Motor neuron (in vitro differentiated cells): ENCODE measurements around the gene ATF7IP2. TPM values are rescaled to one million over a fixed set of nuclear protein-coding genes. Genes with fewer than 3 reads are reported as not detected.
"Not testable (repeated sequence)": the region's sequence is repeated elsewhere in the genome, so short reads cannot be mapped to it uniquely, and the experiment has no call there.

ENCODE experiments used
- ATAC-seq, 8 experiments: fragments of 200-7000 bp; cut with Tn5 transposase; replicated peaks in 6 of 8; 2 replicates each; pipeline ENCODE4 v1.8.0; 2021; ENCODE audit warnings: mild to moderate bottlenecking in 8 of 8, moderate library complexity in 8 of 8
- H3K27ac ChIP-seq, 2 donors: fragments of 250-450 bp; sonication (Bioruptor Pico); 2 replicates each; pipeline ENCODE4 v1.9.0; 2021; ENCODE audit warnings: antibody characterized with exemption in 2 of 2, mild to moderate bottlenecking in 2 of 2, moderate library complexity in 1 of 2
- H3K4me1 ChIP-seq, 2 donors: fragments of 250-450 bp; sonication (Bioruptor Pico); replicated peaks in 1 of 2; 2 replicates each; pipeline ENCODE4 v1.6.1; 2021; ENCODE audit warnings: antibody characterized with exemption in 2 of 2, mild to moderate bottlenecking in 2 of 2, moderate library complexity in 1 of 2
- H3K4me3 ChIP-seq, 5 donors: fragments of 250-450 bp; sonication (Bioruptor Pico); 2 replicates each; pipeline ENCODE4 v1.9.0; 2021; ENCODE audit warnings: antibody characterized with exemption in 5 of 5, mild to moderate bottlenecking in 5 of 5, moderate library complexity in 4 of 5
- WGBS, 10 experiments: fragments of 450-650 bp; shearing (Covaris generic); methylation state at CpG; one replicate each; pipeline ENCODE4 v1.0.0; 2022; 5-methylcytosine and 5-hydroxymethylcytosine counted together
- in situ Hi-C, 9 experiments: fragments of 400-800 bp; cut with MboI; loops; one replicate each; pipeline ENCODE4 v1.15.0; 2021; ENCODE audit warnings: low sequenced_read_pairs in 9 of 9, low pct_unique_long_range_greater_than_20kb in 2 of 9; ENCODE audit not compliant: unreplicated experiment in 9 of 9
- total RNA-seq, 8 experiments: library from RNA; unstranded; fragments of 300-600 nt; gene quantifications; 2 replicates each; pipeline versions ENCODE4 v1.2.3 to v1.2.4, GENCODE V29; 2022

ATF7IP2 gene
- total RNA-seq, 8 experiments from 2014 or later: 0.10 to 21.4 (median 16.4) TPM

DNA sequence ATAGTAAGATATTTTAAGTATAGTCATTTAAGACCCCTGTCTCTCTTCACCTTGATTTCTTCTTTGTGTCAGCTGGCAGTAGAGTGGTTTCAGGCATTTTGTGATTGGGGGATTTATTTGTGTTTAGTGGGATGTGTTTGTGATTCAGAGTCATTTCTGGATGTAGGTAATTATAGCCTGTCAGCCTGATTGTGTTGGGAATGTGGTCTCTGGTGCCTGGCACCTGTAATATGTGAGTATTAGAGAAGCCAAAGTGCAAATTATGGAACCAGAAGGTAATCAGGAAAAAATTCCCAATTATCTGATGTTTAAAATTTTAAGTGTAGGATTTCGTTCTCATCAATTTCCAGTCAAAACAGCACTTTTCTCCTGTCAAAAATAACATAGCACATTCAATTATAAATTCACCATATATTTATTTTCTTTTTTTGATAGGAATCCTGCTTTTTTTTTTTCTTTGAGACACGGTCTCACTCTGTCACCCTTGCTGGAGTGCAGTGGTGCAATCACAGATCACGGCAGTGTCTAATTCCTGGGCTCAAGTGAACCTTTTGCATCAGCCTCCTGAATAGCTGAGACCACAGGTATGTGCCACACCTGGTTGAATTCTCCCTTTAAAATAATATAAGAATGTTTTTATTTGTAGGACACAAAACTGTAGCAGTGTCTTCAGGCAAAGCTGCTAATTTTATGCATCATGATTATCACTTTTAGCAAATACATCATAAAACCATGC lies 42.7 kb downstream of the ATF7IP2 start:
- Histone ChIP-seq H3K4me1 (no peaks in the 10 kb centered on the region), H3K4me3 (no peak overlapping the region), H3K27ac (no peak overlapping the region)
- 36 to 100% (median 92%) methylated on average over 1 to 3 of the region's 3 CpGs for WGBS, 10 experiments
- no peak for ATAC-seq
- in situ Hi-C loops: no loop called here

DNA sequence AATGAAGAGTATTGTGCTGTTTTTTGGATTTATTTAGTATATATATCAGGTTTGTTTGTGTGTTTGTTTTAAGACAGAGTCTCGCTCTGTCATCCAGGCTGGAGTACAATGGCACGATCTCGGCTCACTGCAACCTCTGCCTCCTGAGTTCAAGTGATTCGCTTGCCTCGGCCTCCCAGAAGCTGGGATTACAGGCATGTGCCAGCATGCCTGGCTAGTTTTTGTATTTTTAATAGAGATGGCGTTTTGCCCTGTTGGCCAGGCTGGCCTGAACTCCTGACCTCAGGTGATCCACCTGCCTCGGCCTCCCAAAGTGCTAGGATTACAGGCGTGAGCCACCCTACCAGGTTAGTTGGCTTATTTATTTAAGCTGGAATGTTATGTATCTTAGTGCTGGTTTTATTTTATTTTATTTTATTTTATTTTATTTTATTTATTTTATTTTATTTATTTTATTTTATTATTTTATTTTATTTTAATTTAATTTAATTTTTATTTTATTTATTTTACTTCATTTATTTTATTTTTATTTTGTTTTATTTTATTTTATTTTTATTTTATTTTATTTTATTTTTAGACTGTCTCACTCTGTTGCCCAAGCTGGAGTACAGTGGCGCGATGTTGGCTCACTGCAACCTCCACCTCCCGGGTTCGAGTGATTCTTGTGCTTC lies 43.6 kb downstream of the ATF7IP2 start:
- H3K4me1 ChIP-seq, in situ Hi-C loops, ATAC-seq, H3K4me3 ChIP-seq, H3K27ac ChIP-seq: not testable (repeated sequence)
- 32 to 100% (median 82%) methylated on average over 4 to 10 of the region's 12 CpGs; no CpG with 5 or more reads in 1 of the 10 experiments for WGBS, 10 experiments

DNA sequence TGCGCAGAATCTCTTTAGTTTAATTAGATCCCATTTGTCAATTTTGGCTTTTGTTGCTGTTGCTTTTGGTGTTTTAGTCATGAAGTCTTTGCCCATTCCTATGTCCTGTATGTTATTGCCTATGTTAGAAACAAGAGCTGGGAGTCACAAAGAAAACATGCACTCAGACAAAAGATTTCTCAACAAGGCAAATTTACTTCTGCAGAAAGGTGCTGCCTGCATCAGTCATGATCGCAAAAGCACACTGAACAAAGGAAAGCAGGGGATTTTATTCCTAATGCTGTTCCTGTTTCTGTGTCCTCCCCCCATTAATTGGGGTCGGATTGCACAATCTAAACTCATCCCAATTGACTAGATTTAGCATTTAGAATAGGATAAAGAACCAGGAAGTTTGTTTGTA lies 55.9 kb downstream of the ATF7IP2 start:
- Histone ChIP-seq H3K27ac (no peak overlapping the region), H3K4me3 (no peak overlapping the region), H3K4me1 (no peaks in the 10 kb centered on the region)
- in situ Hi-C loops: no loop called here
- 33 to 96% (median 80%) methylated on average over 1 to 3 of the region's 3 CpGs; no CpG with 5 or more reads in 3 of the 10 experiments for whole genome bisulfite sequencing, 10 experiments
- no peak for ATAC-seq

DNA sequence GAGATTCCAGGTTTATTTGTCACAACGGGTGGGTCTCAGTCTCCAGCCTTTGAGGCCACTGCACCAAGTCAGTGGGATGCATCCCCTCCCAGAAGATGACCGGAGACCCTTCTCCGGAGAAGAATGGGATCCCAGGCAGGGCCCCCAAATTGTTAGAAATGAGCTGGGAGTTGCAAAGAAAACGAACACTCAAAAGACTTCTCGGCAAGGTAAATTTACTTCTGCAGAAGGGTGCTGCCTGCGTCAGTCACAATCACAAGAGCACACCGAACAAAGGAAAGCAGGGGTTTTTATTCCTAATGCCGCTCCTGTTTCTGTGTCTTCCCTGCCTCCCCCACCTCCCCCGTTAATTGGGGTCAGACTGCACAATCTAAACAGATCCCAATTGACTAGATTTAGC lies 61.4 kb downstream of the ATF7IP2 start:
- in situ Hi-C loops: no loop called here
- Histone ChIP-seq H3K4me1 (no peaks in the 10 kb centered on the region), H3K4me3 (no peak overlapping the region), H3K27ac (no peak overlapping the region)
- ATAC-seq: no peak
- 56 to 100% (median 98%) methylated on average over 1 to 7 of the region's 9 CpGs; no CpG with 5 or more reads in 3 of the 10 experiments for WGBS, 10 experiments

DNA sequence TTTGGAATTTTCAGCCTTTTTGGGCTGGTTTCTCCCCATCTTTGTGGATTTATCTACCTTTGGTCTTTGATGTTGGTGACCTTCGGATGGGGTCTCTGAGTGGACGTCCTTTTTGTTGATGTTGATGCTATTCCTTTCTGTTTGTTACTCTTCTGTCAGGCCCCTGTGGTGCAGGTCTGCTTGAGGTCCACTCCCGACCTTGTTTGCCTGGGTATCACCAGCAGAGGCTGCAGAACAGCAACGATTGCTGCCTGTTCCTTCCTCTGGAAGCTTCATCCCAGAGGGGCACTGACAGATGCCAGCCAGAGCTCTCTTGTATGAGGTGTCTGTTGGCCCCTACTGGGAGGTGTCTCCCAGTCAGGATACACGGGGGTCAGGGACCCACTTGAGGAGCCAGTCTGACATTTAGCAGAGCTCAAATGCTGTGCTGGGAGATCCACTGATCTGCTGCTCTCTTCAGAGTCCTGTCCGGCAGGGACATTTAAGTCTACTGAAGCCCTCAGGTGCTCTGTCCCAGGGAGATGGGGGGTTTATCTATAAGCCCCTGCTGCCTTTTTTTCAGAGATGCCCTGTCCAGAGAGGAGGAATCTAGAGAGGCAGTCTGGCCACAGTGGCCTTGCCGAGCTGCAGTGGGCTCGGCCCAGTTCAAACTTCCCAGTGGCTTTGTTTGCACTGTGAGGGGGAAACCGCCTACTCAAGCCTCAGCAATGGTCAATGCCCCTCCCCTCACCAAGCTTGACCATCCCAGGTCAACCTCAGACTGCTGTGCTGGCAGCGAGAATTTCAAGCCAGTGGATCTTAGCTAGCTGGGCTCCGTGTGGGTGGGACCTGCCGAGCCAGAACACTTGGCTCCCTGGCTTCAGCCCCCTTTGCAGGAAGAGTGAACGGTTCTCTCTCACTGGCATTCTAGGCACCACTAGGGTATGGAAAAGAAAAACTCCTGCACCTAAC lies 66.6 kb downstream of the ATF7IP2 start:
- H3K4me3 ChIP-seq, in situ Hi-C loops, ATAC-seq, H3K4me1 ChIP-seq, H3K27ac ChIP-seq: not testable (repeated sequence)
- WGBS, 10 experiments: 43 to 100% (median 87%) methylated on average over 1 to 8 of the region's 13 CpGs; no CpG with 5 or more reads in 2 of the 10 experiments

DNA sequence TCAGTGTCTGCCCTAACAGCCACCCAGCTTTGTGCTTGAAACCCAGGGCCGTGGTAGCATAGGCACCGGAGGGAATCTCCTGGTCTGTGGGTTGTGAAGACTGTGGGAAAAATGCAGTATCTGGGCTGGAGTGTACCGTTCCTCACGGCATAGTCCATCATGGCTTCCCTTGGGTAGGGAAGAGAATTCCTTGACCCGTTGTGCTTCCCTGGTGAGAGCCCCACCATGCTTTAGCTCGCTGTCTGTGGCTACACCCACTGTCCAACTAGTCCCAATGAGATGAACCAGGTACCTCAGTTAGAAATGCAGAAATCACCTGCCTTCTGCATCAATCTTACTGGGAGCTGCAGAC lies 67.3 kb downstream of the ATF7IP2 start:
- ATAC-seq: no peak
- Histone ChIP-seq H3K27ac (no peak overlapping the region), H3K4me3 (no peak overlapping the region), H3K4me1 (no peaks in the 10 kb centered on the region)
- in situ Hi-C loops: no loop called here
- WGBS, 10 experiments: 60 to 100% (median 95%) methylated on average over 2 to 4 of the region's 6 CpGs; no CpG with 5 or more reads in 4 of the 10 experiments

DNA sequence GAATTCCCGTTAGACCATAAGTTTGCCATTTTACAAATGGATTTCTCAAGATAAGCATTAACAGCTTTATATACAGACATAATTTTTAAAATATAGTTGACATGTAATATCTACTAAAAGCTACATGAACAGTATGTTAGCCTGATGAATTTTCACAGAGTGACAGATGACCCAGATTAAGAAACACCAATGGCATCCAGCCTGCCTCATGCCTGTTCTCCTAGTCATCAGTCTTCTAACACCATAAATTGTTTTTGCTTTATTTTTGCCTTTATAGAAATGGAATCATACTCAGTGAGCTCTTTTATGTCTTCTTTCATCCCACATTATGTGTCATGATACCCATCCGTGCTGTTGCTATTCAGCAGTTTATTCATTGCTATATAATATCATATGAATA lies 80.0 kb downstream of the ATF7IP2 start:
- 72 to 100% (median 85%) methylated on average over 1 to 2 of the region's 2 CpGs; no CpG with 5 or more reads in 2 of the 10 experiments for WGBS, 10 experiments
- ATAC-seq: no peak
- in situ Hi-C loops: no loop called here

DNA sequence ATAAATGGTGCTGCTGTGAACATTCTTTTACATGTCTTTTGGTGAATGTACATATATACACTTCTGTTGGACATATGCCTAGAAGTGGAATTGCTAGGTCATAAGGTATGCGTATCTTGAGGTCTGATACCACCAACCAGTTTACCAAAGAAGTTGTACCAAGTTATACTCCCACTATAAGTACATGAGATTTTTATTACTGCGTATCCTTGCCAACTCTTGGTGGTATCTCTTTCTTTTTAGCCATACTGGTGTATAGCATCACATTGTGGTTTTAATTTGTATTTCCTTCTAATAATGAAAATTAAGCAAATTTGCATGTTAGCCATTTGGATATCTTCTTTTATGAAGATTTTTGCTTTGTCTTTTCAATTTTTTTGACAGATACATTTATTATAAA lies 80.5 kb downstream of the ATF7IP2 start:
- in situ Hi-C loops: no loop called here
- ATAC-seq: no peak
- no peak overlapping the region for H3K4me3 ChIP-seq
- 92 to 100% (median 100%) methylated on average over 1 to 2 of the region's 2 CpGs; no CpG with 5 or more reads in 3 of the 10 experiments for WGBS, 10 experiments
- H3K4me1 ChIP-seq: peaks cover 0 to 4% of the 10 kb centered on the region in 2 donors
- H3K27ac ChIP-seq: no peak overlapping the region

More for the DNA sequence above, 80.0 kb downstream of the ATF7IP2 start:
- Histone ChIP-seq H3K27ac (no peak overlapping the region), H3K4me1 (peaks cover 0 to 4% of the 10 kb centered on the region in 2 donors), H3K4me3 (no peak overlapping the region)

DNA sequence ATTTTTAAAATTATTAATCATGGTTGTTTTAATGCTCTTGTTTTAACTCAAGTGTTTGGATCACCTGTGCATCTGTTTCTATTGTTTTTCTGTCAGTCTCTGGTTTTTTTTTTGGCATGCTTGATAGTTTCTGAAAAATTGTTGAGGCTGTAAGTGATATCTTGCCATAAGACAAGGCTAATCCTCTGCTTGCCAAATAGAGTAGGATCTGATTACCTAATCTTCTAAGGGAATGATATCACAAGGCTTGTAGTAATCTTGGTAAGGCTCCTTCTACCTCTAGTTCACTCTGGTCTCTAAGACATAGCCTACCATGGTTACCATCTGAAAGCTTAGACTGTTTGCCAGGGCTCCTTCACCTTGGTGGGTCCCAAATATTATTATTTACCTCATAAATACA lies 81.0 kb downstream of the ATF7IP2 start:
- no peak for ATAC-seq
- Histone ChIP-seq H3K4me3 (no peak overlapping the region), H3K27ac (no peak overlapping the region), H3K4me1 (peaks cover 0 to 4% of the 10 kb centered on the region in 2 donors)
- in situ Hi-C loops: no loop called here

DNA sequence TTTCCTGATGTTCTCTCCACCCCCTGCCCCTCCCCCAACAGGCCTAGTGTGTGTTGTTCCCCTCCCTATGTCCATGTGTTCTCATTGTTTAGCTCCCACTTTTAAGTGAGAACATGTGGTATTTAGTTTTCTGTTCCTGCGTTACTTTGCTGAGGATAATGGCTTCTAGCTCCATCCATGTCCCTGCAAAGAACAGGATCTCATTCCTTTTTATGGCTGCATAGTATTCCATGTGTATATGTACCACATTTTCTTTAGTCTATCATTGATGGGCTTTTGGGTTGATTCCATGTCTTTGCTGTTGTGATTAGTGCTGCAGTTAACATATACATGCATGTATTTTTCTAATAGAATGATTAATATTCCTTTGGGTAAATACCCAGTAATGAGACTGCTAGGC lies 90.8 kb downstream of the ATF7IP2 start:
- in situ Hi-C loops: loop anchor here in 1 of 9 experiments (25.0 kb wide), 1 partner anchor 214 kb away; no protein-coding TSS in a partner anchor
- not testable (repeated sequence) for H3K4me1 ChIP-seq, ATAC-seq, H3K27ac ChIP-seq, H3K4me3 ChIP-seq
- WGBS, 10 experiments: 80 to 100% methylated on average over 1 of the region's 1 CpG; no CpG with 5 or more reads in 8 of the 10 experiments

DNA sequence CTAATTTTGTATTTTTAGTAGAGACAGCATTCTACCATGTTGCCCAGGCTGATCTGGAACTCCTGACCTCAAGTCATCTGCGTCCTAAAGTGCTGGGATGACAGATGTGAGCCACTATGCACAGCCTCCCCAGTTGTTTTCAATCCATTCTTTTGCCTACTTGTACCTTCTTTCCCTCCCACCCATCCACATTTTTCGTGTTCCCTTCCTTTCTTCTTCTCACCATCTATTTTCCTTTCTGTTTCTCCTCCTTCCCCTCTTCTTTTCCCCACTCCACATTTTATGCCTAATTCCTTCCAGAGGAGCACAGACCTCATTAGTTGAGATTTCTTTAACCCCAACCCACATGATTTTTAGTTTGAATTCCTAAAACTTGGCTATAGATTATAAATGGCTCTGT lies 94.3 kb downstream of the ATF7IP2 start:
- Histone ChIP-seq H3K27ac (no peak overlapping the region), H3K4me1 (no peaks in the 10 kb centered on the region), H3K4me3 (no peak overlapping the region)
- in situ Hi-C loops: loop anchor here in 1 of 9 experiments (25.0 kb wide), 1 partner anchor 218 kb away; no protein-coding TSS in a partner anchor
- WGBS, 10 experiments: 0 to 95% (median 63%) methylated on average over 1 to 2 of the region's 2 CpGs; no CpG with 5 or more reads in 1 of the 10 experiments
- ATAC-seq: no peak

DNA sequence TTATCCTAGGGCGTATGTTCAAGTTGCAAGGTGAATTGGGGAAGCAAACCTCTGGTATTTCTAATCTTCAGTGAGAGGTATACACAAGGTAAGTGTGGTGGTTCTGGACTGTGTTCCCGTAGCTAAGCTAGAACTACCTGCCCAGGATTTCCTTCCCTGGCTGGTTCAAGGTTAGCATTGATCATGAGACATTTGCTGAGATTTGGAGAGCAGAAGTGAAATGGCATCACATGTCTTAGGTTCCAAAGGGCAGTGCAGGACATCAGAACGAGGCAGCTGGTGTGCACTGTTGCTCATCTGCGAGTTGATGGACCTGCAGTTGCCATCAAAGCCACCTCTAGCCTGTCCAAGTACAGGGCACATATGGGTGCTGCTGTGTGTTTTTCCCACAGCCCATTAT lies 99.3 kb downstream of the ATF7IP2 start:
- no peaks in the 10 kb centered on the region for H3K4me1 ChIP-seq

More for the DNA sequence above, 99.3 kb downstream of the ATF7IP2 start:
- Histone ChIP-seq H3K4me3 (no peak overlapping the region), H3K27ac (no peak overlapping the region)
- 20 to 100% (median 90%) methylated on average over 1 to 3 of the region's 4 CpGs; no CpG with 5 or more reads in 3 of the 10 experiments for WGBS, 10 experiments
- ATAC-seq: no peak
- in situ Hi-C loops: loop anchor here in 1 of 9 experiments (25.0 kb wide), 1 partner anchor 223 kb away; no protein-coding TSS in a partner anchor
